AG04450 (cell line): ENCODE results near the gene MAGEF1. TPM values are rescaled to one million over a fixed set of nuclear protein-coding genes. Genes with fewer than 3 reads are reported as not detected.

Experiments used
- CTCF ChIA-PET: fragments of 300-600, 350-600 bp; formaldehyde crosslinking; extraction: SDS; loops from one replicate; lab custom pipeline; 2022; ENCODE audit warnings: antibody characterized with exemption, inconsistent platforms; lab: Charles Lee
- POLR2A ChIA-PET: fragments of 350-600 bp; formaldehyde crosslinking; extraction: SDS; loops from one replicate; lab custom pipeline; 2021; ENCODE audit warnings: antibody characterized with exemption, inconsistent platforms; lab: Yijun Ruan, JAX
- DNase-seq: peaks from one replicate; pipeline ENCODE4 v3.0.0-alpha.2; 2011; ENCODE audit warnings: low read depth, low spot score
- H3K27ac ChIP-seq: one replicate; pipeline ENCODE4 v1.5.1; 2012; ENCODE audit warnings: low read depth, low read length, control low read depth
- H3K27me3 ChIP-seq: one replicate; pipeline ENCODE4 v1.6.0; 2012; ENCODE audit warnings: low read length; ENCODE audit not compliant: control insufficient read depth, insufficient read depth
- H3K4me3 ChIP-seq: 2 replicates; pipeline ENCODE4 v1.5.1; 2011; ENCODE audit warnings: mild to moderate bottlenecking, low read depth, low read length, control low read depth
- H3K9me3 ChIP-seq: 2 replicates; pipeline ENCODE4 v1.5.1; 2012; ENCODE audit warnings: low read length; ENCODE audit not compliant: control insufficient read depth, insufficient read depth
- CTCF ChIP-seq: IDR thresholded peaks from 2 replicates; pipeline ENCODE4 v1.5.1; 2011; ENCODE audit warnings: low read depth, low read length, control low read depth, inconsistent platforms
- polyA plus RNA-seq: library from polyadenylated mRNA; depleted of rRNA; stranded (reverse); fragments of >200 nt; gene quantifications from 2 replicates; pipeline ENCODE4 v1.2.3, GENCODE V29; 2011

The MAGEF1 gene
- polyA plus RNA-seq, 1 experiment = 23.4 TPM

GRCh38 chr3:184674626-184675025 lies 37.2 kb downstream of the MAGEF1 start:
- POLR2A ChIA-PET = no interaction called here
- Histone ChIP-seq H3K27me3 (peaks cover 42% of the 10 kb centered on the region), H3K27ac (no peak overlapping the region), H3K9me3 (no peaks in the 10 kb centered on the region; the same call in 1 of the 2 replicates), H3K4me3 (no peak overlapping the region)
- TF ChIP-seq CTCF = no peak
- DNase-seq = no peak
- CTCF ChIA-PET = interaction anchor here (0.6 to 0.8 kb wide), 2 partner anchors 9 to 15 kb away, joined by 3 to 4 read pairs; no protein-coding TSS in a partner anchor

GRCh38 chr3:184672977-184673870 lies 38.6 kb downstream of the MAGEF1 start:
- CTCF ChIA-PET = interaction anchor here (0.5 to 1.6 kb wide), 2 partner anchors 112 to 193 kb away, joined by 5 to 6 read pairs; partner anchors contain the start of gene EPHB3

GRCh38 chr3:184672335-184672734 lies 39.5 kb downstream of the MAGEF1 start:
- Histone ChIP-seq H3K9me3 (no peaks in the 10 kb centered on the region), H3K27ac (no peak overlapping the region), H3K27me3 (peaks cover 39% of the 10 kb centered on the region), H3K4me3 (no peak overlapping the region)
- POLR2A ChIA-PET = interaction anchor here (1.2 to 1.7 kb wide), 2 partner anchors 17 to 39 kb away, joined by 5 to 11 read pairs; partner anchors contain the start of gene MAGEF1
- no peak for TF ChIP-seq CTCF
- CTCF ChIA-PET = interaction anchor here (1.6 kb wide), 1 partner anchor 111 kb away, joined by 6 read pairs; the partner anchor contains the start of gene EPHB3
- no peak for DNase-seq

More at GRCh38 chr3:184672977-184673870, 38.6 kb downstream of the MAGEF1 start:
- TF ChIP-seq CTCF = no peak
- no peak for DNase-seq
- Histone ChIP-seq H3K27me3 (peaks cover 43% of the 10 kb centered on the region), H3K9me3 (no peaks in the 10 kb centered on the region), H3K4me3 (no peak overlapping the region), H3K27ac (peak overlapping the region; percentile 39)
- POLR2A ChIA-PET = interaction anchor here (0.6 to 1.7 kb wide), 4 partner anchors 16 to 107 kb away, joined by 3 to 11 read pairs (median 4); partner anchors contain the start of gene MAGEF1

- POLR2A ChIA-PET = interaction anchor here (0.5 to 0.6 kb wide), 2 partner anchors 13 to 109 kb away, joined by 3 read pairs; no protein-coding TSS in a partner anchor
- CTCF ChIA-PET = no interaction called here
These were observed 41.7 kb downstream of the MAGEF1 start for GRCh38 chr3:184670091-184670602.

More at GRCh38 chr3:184670091-184670602, 41.7 kb downstream of the MAGEF1 start:
- H3K9me3 ChIP-seq = no peaks in the 10 kb centered on the region
- H3K27ac ChIP-seq = no peak overlapping the region
- H3K4me3 ChIP-seq = no peak overlapping the region
- DNase-seq = no peak
- H3K27me3 ChIP-seq = peaks cover 38% of the 10 kb centered on the region
- TF ChIP-seq CTCF = no peak
